Measurements from ENCODE around the gene UBC.
A peak's percentile ranks its signal among the peaks of the same experiment; 100 is the strongest.

The UBC gene

GRCh38 chr12:124916374-124917134, 2.1 kb upstream of the UBC start:
- TF ChIP-seq FOXP2 (optimal IDR thresholded peaks at IDR 0.05; ENCODE audit: borderline replicate concordance, extremely low read depth, extremely low read length, insufficient read depth) (no peak), SIN3A (IDR thresholded peaks at IDR 0.05; ENCODE audit: borderline replicate concordance, insufficient read depth, low read length) (no peak), POLR2AphosphoS5 (IDR thresholded peaks at IDR 0.05; ENCODE audit: low read depth, low read length) (no peak), TAF1 (IDR thresholded peaks at IDR 0.05; ENCODE audit: borderline replicate concordance, insufficient read depth, low read length) (peak; percentile 35; the same call in 1 of the 2 replicates), REST (IDR thresholded peaks at IDR 0.05; ENCODE audit: insufficient read depth in 1 of 2, low read depth in 2 of 2, low read length in 2 of 2) (no peak)

GRCh38 chr12:124915239-124916236, 1.1 kb upstream of the UBC start:
- TF ChIP-seq FOXP2 (optimal IDR thresholded peaks at IDR 0.05; ENCODE audit: borderline replicate concordance, extremely low read depth, extremely low read length, insufficient read depth) (no peak), TAF1 (IDR thresholded peaks at IDR 0.05; ENCODE audit: borderline replicate concordance, insufficient read depth, low read length) (no peak), POLR2AphosphoS5 (IDR thresholded peaks at IDR 0.05; ENCODE audit: low read depth, low read length) (no peak), REST (IDR thresholded peaks at IDR 0.05; ENCODE audit: insufficient read depth in 1 of 2, low read depth in 2 of 2, low read length in 2 of 2) (no peak), SIN3A (IDR thresholded peaks at IDR 0.05; ENCODE audit: borderline replicate concordance, insufficient read depth, low read length) (no peak)

- TF ChIP-seq FOXP2 (optimal IDR thresholded peaks at IDR 0.05; ENCODE audit: borderline replicate concordance, extremely low read depth, extremely low read length, insufficient read depth) (peak; percentile 45), REST (IDR thresholded peaks at IDR 0.05; ENCODE audit: insufficient read depth in 1 of 2, low read depth in 2 of 2, low read length in 2 of 2) (no peak)
Observed at GRCh38 chr12:124913474-124914391, 717 bp downstream of the UBC start.

GRCh38 chr12:124910561-124911478, 3.6 kb downstream of the UBC start:
- TF ChIP-seq REST (IDR thresholded peaks at IDR 0.05; ENCODE audit: insufficient read depth in 1 of 2, low read depth in 2 of 2, low read length in 2 of 2) (no peak), POLR2AphosphoS5 (IDR thresholded peaks at IDR 0.05; ENCODE audit: low read depth, low read length) (peak; percentile 83)

Data from PFSK-1 (cell line).